GM18517 (cell line): ENCODE data around the gene ADAMTS20.
"Not testable (repeated sequence)": the region's sequence is repeated elsewhere in the genome, so short reads cannot be mapped to it uniquely, and the experiment has no call there.

Experiments
- ATAC-seq: cut with Tn5 transposase; IDR thresholded peaks from one replicate; pipeline ENCODE4 v1.9.1; 2021; ENCODE audit warnings: mild to moderate bottlenecking, moderate library complexity; ENCODE audit not compliant: unreplicated experiment

The ADAMTS20 gene

GRCh38 chr12:43362910-43363694, 188.9 kb downstream of the ADAMTS20 start:
- no peak for ATAC-seq

- no peak for ATAC-seq
Measured at GRCh38 chr12:43361031-43361710, 190.8 kb downstream of the ADAMTS20 start.

DNA sequence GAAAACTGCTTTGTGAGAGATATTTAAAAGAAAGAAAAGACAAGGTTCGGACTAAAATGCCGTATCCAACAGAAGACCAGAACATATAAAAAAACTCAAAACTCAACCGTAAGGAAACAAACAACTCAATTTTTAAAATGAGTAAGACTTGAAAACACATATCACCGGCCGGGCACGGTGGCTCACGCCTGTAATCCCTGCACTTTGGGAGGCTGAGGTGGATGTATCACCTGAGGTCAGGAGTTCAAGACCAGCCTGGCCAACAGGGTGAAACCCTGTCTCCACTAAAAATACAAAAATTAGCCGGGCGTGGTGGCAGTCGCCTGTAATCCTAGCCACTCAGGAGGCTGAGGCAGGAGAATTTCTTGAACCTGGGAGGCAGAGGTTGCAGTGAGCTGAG, 192.0 kb downstream of the ADAMTS20 start:
- ATAC-seq, result not testable (repeated sequence)

- no peak for ATAC-seq
Measured at GRCh38 chr12:43357141-43357540, 194.9 kb downstream of the ADAMTS20 start.

DNA sequence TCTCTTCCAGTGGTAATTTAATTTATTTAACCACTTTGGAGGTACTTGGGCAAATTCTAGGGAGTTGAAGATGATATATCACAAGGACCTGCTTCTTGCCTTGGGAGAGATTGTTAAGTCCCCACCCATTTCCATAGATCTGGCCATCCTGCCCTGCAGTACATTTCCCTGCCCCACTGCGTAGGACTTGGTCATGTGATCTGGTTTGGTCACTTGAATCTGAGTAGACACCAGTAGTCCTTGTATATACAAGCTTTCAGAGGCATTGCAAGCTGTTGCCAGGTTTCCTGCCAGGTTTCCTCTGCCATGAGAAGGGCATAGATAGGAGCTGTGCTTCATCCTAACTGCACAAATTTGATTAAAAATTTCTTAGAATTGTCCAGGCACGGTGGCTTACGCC, 200.0 kb downstream of the ADAMTS20 start:
- ATAC-seq, result no peak

DNA sequence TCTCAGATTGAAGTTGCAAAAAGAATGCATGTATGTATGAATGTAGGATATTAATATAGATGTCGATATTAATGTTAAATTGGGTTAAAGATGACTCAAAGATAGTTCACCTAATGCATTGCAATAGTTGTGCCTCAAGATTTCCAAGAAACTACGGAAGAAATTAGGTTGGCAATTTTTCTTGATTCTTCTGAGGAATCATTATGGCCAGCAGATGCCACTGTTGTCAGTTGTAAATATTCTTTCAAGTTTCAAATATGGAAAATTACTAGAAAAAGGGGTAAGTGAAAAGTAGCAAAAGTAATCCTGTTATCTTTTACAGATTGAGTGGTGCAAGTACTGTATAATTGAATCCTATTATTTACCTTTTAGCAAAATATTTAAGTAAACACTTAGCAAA, 202.1 kb downstream of the ADAMTS20 start:
- ATAC-seq, result no peak

- ATAC-seq, result no peak
Measured at GRCh38 chr12:43348221-43348620, 203.8 kb downstream of the ADAMTS20 start.

GRCh38 chr12:43347026-43347425, 205.0 kb downstream of the ADAMTS20 start:
- no peak for ATAC-seq

DNA sequence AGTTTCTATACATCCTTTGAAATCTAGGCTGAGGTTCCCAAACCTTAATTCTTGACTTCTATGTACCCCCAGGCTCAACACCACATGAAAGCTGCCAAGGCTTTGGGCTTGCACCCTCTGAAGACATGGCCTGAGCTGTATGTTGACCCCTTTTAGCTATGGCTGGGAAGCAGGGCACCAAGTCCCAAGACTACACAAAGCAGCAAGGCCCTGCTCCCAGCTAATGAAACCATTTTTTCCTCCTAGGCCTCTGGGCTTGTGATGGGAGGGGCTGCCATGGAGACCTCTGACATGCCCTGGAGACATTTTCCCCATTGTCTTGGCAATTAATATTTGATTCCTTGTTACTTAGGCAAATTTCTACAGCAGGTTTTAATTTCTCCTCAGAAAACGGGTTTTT, 207.0 kb downstream of the ADAMTS20 start:
- no peak for ATAC-seq

- not testable (repeated sequence) for ATAC-seq
Measured at GRCh38 chr12:43341785-43342313, 210.2 kb downstream of the ADAMTS20 start.

DNA sequence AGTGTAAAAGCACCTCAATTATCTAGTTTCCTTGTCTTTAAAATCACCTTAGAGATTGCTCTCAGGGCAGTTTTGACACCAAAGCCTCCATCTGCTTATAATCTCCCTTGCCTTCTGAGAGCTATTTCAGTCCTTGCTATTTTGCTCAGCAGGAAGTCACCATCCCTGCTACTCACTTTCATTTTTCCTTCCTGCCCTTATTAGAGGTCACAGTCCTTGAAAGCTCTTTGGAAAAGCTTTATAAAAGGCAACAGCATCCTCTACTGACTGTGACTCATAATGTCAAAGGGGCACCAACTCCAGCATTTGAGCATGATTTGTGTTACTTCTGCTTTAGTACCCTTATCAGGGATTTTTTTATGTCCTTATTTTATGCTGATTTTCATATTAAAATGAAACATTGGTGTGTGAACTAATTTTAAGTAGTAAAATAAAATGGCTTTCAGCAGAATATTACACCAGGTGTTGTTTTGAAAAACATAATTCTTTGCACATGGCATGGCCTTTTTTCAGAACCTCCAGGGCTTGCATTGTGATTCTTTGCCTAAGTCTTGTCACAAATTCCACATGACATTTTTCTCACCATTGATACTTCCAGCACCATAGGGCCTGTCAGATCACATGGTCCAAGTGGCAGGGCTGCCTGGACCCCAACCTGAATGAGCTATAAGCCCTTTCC, 213.0 kb downstream of the ADAMTS20 start:
- peak; percentile 50 for ATAC-seq

GRCh38 chr12:43337571-43338444, 214.2 kb downstream of the ADAMTS20 start:
- ATAC-seq, result peak; percentile 63

- ATAC-seq, result no peak
Measured at GRCh38 chr12:43336962-43337555, 214.9 kb downstream of the ADAMTS20 start.

GRCh38 chr12:43333644-43334043, 218.4 kb downstream of the ADAMTS20 start:
- no peak for ATAC-seq

GRCh38 chr12:43332977-43333640, 218.9 kb downstream of the ADAMTS20 start:
- ATAC-seq, result no peak

DNA sequence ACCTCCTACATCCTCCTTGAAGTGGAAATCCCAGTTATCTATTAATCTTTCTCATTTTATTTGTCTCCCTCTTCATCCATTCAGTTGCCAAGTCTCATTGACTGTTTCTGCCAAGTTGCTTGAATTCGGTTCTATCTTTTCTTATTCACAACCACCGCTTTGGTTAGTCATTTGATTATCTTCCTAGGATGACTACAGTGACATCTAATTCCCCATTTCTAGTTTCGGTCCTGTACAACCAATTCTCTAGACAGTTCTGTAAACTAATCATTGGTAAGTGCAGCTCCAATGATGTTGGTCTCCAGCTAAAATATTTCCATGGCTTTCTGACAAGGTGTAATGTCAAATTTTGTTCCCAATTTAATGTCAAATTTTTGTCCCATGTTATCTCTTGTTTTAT, 220.1 kb downstream of the ADAMTS20 start:
- no peak for ATAC-seq

GRCh38 chr12:43329375-43329774, 222.6 kb downstream of the ADAMTS20 start:
- ATAC-seq, result no peak

DNA sequence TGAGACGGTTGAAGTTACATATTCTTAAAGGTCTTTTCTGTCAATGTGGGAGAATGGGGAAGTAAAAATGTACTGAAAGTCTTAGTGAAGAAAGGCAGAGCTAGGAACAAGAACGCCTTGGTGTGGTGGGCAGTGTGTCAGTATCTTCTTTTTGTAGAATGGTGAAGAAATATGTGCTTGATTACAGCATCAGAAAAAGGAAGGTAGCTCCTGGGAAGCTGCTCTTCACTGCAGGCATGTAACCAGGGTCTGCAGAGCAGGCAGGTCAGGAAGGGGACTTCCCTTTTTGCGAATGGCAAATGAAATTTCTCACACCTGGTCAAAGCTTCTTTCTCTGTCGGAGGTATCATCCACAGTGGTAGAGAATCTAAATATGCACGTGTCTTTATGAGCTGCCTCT, 226.2 kb downstream of the ADAMTS20 start:
- no peak for ATAC-seq

GRCh38 chr12:43320281-43320680, 231.7 kb downstream of the ADAMTS20 start:
- no peak for ATAC-seq

- ATAC-seq, result no peak
Measured at GRCh38 chr12:43318021-43318420, 234.0 kb downstream of the ADAMTS20 start.
